ENCODE data around the gene MMP7.
"Not testable (repeated sequence)": the region's sequence is repeated elsewhere in the genome, so short reads cannot be mapped to it uniquely, and the experiment has no call there.

Gene MMP7

DNA sequence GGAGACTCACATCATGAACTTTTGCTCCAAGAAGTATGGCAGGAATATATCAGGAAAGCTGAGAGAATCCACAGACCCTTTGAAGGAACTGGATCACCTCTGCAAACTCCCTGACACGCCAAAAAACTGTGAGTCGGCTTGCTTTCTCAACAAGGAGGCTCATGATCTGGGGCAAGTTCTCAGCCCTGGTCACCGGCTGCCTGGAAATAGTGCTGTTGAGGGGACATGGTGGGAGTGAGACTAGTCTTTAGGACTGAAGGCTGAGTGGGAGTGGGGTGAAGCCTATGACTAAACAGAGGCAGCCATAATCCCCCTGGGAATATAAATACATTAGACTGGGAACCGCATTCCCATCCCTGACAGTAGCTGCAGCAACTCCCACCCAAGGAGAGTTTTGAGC, 8.4 kb upstream of the MMP7 start:
- no peak for DNase-seq

GRCh38 chr11:102534261-102534872, 3.8 kb upstream of the MMP7 start:
- no peak for DNase-seq

GRCh38 chr11:102528618-102529017, 1.9 kb downstream of the MMP7 start:
- DNase-seq, result no peak

DNA sequence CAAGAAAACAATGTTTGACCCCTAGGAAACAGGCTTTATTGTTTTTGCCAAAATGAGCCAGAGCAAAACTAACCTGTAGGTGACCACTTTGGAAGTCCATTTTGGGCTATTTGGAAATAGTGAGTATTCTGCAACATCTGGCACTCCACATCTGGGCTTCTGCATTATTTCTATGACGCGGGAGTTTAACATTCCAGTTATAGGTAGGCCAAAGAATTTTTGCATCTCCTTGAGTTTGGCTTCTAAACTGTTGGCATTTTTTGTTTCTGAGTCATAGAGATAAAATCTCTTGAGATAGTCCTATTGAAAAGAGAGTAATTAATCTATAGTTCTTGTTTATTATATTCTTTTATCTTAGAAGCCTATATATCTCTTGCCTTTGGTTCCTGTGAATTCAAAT, 2.9 kb downstream of the MMP7 start:
- no peak for DNase-seq

- no peak for DNase-seq
Observed at GRCh38 chr11:102527041-102527440, 3.5 kb downstream of the MMP7 start.

DNA sequence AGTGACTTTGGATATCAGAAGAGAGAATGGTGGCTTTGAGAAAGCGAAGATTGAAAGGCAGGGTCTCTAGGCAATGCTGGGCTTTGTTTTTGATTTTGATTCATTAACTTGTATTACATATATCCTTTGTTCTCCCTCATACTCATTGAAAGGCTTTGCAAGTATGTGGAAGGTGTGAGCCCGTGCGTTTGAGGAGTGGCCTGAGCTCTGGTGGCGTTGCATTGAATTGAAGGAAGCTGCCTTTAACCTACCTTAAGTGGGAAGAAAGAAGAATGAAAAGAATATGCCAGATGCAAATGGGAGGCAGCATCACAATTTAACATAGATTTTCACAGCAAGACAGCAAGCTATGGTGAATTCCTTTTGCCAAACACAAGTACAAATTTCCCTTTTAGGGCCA, 6.7 kb downstream of the MMP7 start:
- no peak for DNase-seq

DNA sequence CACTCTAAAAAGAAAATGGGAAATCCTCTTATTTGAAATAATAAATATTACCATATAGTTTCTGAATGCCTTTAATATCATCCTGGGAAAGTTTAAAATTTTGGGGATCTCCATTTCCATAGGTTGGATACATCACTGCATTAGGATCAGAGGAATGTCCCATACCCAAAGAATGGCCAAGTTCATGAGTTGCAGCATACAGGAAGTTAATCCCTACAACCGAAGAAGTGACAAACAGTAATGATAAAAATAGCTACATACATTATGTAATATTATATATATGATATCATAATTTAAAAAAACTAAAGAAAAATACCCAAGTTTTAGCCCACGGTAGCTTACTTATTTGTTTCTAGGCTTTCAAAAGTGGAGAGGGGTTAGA, 7.4 kb downstream of the MMP7 start:
- no peak for DNase-seq

DNA sequence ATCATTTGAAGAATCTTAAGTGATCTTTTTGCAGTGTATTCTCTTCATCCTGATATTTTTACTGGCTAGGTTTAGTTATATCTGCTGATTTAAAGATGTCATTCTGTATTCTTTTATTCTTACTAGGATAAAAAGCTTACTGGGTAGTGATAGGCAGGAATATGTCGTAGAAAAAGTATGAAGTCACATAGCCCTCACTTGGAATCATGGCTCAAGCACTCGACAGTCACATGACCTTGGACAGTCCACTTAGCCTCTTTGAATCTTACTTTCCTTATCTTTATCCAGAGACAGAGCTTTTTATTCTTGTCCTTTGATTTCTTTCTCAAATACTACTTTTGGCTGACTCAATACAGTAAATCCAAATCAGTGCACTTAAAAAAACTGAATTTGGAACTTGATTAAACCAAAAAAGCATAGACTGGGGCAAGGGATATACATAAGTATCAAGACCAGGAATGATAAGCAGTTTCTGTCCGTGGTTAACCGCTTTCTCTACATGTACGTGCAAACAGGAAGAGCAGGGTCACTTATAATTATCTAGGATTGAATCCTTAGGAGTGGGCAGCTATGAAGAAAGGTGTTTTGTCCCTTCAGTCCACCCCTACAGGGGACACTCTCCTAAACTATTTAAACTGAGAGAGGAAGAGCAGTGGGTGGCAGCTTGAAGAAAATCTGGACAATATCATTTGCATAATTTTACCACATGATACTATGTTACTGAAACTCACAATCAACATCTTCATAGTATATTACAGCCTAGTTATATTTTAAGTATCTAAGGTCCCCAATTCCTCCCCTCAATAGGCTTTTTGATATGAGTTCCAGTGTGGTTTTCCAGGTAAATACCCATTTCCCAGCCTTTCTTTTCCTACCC, 8.0 kb downstream of the MMP7 start:
- DNase-seq, result no peak

DNA sequence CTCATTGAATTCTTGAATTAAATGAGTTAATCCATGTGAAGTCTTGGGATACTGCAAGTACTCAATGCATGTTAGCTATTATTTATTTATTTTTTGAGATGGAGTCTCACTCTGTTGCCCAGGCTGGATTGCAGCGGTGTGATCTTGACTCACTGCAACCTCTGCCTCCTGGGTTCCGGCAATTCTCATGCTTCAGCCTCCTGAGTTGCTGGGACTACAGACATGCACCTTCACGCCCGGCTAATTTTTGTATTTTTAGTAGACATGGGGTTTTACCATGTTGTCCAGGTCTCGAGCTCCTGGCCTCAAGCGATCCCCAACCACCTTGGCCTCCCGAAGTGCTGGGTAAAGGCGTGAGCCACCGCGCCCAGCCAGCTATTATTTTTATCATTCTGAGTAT, 9.4 kb downstream of the MMP7 start:
- no peak for DNase-seq

DNA sequence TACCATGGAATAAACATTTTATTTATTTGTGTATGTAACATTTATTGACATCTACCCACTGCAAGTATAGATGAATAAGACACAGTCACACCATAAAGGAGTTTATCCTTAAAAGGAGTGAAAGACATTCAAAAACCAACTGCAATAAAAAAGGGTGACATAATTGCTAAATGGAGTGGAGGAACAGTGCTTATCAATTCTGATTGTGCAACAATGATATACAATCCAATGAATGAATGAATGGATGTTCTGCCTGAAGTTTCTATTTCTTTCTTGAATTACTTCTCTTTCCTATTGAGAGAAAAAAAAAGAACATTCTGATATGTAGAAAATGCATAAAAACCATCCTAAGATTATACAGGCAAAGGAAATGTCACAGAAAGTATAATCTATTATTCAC, 10.0 kb downstream of the MMP7 start:
- DNase-seq, result no peak

GRCh38 chr11:102518296-102519094, 12.1 kb downstream of the MMP7 start:
- DNase-seq, result no peak

GRCh38 chr11:102517670-102518069, 12.9 kb downstream of the MMP7 start:
- DNase-seq, result no peak

DNA sequence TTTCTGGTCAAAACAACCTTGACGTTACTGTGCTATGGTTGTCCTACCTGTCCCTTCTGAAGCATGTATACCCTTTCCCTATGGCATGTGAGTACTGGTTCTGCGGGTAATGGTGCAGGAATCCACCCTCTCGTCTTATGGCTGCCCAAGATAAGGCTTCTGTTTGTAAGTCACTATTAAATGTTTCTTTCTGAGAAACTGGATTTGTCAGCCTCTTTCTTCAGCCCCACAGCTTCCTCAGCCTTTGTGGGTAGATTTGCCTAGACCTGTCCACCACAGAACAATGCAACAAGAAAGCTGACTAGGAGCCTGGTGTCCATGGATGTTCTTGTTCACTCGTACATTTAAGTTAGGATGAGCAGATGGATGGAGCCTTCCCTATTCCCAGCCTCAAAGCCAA, 14.4 kb downstream of the MMP7 start:
- no peak for DNase-seq

- DNase-seq, result no peak
Observed at GRCh38 chr11:102513869-102514268, 16.7 kb downstream of the MMP7 start.

DNA sequence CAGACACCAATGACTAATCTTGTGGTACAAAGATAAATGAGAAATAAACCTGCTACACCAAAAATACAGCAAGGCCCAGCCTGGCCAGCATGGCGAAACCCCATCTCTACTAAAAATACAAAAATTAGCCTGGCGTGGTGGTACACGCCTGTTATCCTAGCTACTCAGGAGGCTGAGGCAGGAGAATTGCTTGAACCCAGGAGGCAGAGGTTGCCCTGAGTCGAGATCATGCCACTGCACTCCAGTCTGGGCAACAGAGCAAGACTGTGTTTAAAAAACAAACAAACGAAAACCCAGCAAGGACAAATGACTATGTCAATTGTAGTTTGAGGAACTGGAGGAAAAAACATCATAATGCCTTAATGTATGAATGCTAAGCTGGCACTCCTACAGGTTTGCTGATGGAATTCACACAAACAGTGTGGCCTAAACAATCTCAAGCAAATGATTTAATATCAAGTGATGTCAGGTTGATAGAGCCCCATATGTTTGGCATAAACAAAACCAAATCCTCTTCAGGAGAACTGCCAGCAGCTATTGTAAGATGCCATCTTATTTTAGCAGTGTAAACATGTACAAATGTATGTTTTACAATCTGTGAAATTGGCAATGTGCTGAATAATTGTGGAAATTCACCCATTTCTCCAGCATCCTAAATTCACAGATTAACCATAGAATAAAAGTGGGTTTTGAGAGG, 20.0 kb downstream of the MMP7 start:
- no peak for DNase-seq

DNA sequence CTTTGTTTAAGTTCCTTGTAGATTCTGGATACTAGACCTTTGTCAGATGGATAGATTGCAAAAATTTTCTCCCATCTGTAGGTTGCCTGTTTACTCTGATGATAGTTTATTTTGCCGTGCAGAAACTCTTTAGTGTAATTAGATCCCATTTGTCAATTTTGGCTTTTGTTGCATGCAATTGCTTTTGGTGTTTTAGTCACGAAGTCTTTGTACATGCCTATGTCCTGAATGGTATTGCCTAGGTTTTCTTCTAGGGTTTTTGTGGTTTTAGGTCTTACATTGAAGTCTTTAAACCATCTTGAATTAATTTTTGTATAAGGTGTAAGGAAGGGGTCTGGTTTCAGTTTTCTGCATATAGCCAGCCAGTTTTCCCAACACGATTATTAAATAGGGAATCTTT, 27.7 kb downstream of the MMP7 start:
- DNase-seq, result not testable (repeated sequence)

- no peak for DNase-seq
Observed at GRCh38 chr11:102500829-102501228, 29.7 kb downstream of the MMP7 start.

- DNase-seq, result no peak
Observed at GRCh38 chr11:102499931-102500330, 30.6 kb downstream of the MMP7 start.

DNA sequence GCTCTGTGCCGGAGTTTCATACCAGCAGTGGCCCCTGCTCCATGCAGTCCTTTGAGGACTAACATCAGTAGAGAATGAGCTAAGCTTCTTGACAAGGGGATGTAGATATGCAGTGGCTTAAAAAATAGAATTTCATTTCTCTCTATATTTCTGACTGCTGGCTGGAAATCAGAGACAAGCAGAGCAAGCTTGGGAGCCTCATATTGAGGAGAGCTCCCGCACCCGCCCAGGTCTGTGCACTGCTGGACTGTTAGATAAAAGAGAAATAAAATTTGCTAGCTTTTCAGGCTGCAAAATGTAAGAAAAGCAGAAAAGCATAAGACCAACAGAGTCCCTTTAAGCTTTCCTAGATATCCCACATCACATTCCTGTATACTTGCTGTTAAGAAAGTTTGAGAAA, 31.4 kb downstream of the MMP7 start:
- no peak for DNase-seq

- no peak for DNase-seq
Observed at GRCh38 chr11:102497061-102497460, 33.5 kb downstream of the MMP7 start.

GRCh38 chr11:102495161-102496042, 35.1 kb downstream of the MMP7 start:
- peak; percentile 17 for DNase-seq

DNA sequence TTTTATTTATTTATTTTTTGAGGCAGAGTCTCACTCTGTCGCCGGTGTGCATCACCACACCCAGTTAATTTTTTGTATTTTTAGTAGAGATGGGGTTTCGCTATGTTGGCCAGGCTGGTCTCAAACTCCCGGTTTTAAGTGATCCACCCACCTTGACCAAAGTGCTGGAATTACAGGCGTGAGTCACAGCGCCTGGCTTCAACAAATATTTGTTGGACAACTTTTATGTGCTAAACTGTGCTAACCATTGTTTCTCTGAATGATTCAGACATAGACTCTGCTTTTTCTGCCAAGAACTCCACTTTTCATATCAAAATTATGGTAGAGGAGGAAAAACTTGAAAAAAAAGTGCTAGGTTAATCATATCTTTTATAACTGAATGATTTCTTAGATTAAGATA, 36.3 kb downstream of the MMP7 start:
- DNase-seq, result no peak
